Activated CD4-positive, CD25-positive, alpha-beta regulatory T cell treated with anti-CD3 and anti-CD28 coated beads, Interleukin-2, amount 50 U/mL, for 24 hours (primary cell): ENCODE results near the gene PTRH1.

Experiments
- ATAC-seq, 2 donors: fragments of 150-1000 bp; cut with Tn5 transposase; one replicate each; pipeline ENCODE4 v1.10.0; 2021; ENCODE audit warnings: mild to moderate bottlenecking in 1 of 2, moderate library complexity in 1 of 2

The PTRH1 gene

GRCh38 chr9:127694890-127695720, 20.4 kb downstream of the PTRH1 start:
- ATAC-seq = no peak

GRCh38 chr9:127693697-127694096, 21.8 kb downstream of the PTRH1 start:
- no peak for ATAC-seq

GRCh38 chr9:127693143-127693542, 22.3 kb downstream of the PTRH1 start:
- no peak for ATAC-seq

GRCh38 chr9:127692071-127692470, 23.4 kb downstream of the PTRH1 start:
- ATAC-seq = no peak

- ATAC-seq = no peak
Observed at GRCh38 chr9:127690735-127691134, 24.7 kb downstream of the PTRH1 start.

- ATAC-seq = no peak
Observed at GRCh38 chr9:127689329-127690000, 26.0 kb downstream of the PTRH1 start.

- ATAC-seq = no peak
Observed at GRCh38 chr9:127686461-127687393, 28.7 kb downstream of the PTRH1 start.

GRCh38 chr9:127684576-127684975, 30.9 kb downstream of the PTRH1 start:
- ATAC-seq = no peak

GRCh38 chr9:127683723-127684122, 31.7 kb downstream of the PTRH1 start:
- no peak for ATAC-seq

GRCh38 chr9:127682351-127683136, 32.9 kb downstream of the PTRH1 start:
- ATAC-seq = no peak

- ATAC-seq = no peak
Observed at GRCh38 chr9:127680846-127681245, 34.6 kb downstream of the PTRH1 start.

GRCh38 chr9:127680226-127680625, 35.2 kb downstream of the PTRH1 start:
- no peak for ATAC-seq

GRCh38 chr9:127679506-127679905, 36.0 kb downstream of the PTRH1 start:
- no peak for ATAC-seq

GRCh38 chr9:127676638-127677037, 38.8 kb downstream of the PTRH1 start:
- no peak for ATAC-seq

- ATAC-seq = no peak
Observed at GRCh38 chr9:127673234-127673633, 42.2 kb downstream of the PTRH1 start.

- ATAC-seq = no peak
Observed at GRCh38 chr9:127667906-127668305, 47.6 kb downstream of the PTRH1 start.

- no peak for ATAC-seq
Observed at GRCh38 chr9:127667127-127667844, 48.2 kb downstream of the PTRH1 start.

GRCh38 chr9:127664678-127665507, 50.6 kb downstream of the PTRH1 start:
- ATAC-seq = no peak

GRCh38 chr9:127664324-127664677, 51.2 kb downstream of the PTRH1 start:
- no peak for ATAC-seq
